HEK293T (cell line): ENCODE data around the gene HOXA10.

Experiments used
- ARNT ChIP-seq: fragments of 450-650 bp; IDR thresholded peaks from 2 replicates; pipeline ENCODE4 v1.6.1; 2017; ENCODE audit warnings: mild to moderate bottlenecking
- BHLHE40 ChIP-seq: fragments of 450-650 bp; IDR thresholded peaks from 2 replicates; pipeline ENCODE4 v1.6.1; 2016; ENCODE audit warnings: mild to moderate bottlenecking, moderate library complexity, borderline replicate concordance
- CTBP1 ChIP-seq: fragments of 450-650 bp; IDR thresholded peaks from 2 replicates; pipeline ENCODE4 v1.6.1; 2016; ENCODE audit warnings: borderline replicate concordance
- ELF4 ChIP-seq: fragments of 450-650 bp; IDR thresholded peaks from 2 replicates; pipeline ENCODE4 v1.6.1; 2017; ENCODE audit warnings: antibody characterized with exemption
- FOXA1 ChIP-seq: fragments of 450-650 bp; IDR thresholded peaks from 2 replicates; pipeline ENCODE4 v1.6.1; 2016; ENCODE audit warnings: mild to moderate bottlenecking
- FOXM1 ChIP-seq: fragments of 450-650 bp; IDR thresholded peaks from 2 replicates; pipeline ENCODE4 v1.6.1; 2017; ENCODE audit warnings: mild to moderate bottlenecking, borderline replicate concordance
- HDGF ChIP-seq: fragments of 450-650 bp; IDR thresholded peaks from 2 replicates; pipeline ENCODE4 v1.6.1; 2017; ENCODE audit warnings: antibody characterized with exemption, borderline replicate concordance
- L3MBTL2 ChIP-seq: fragments of 450-650 bp; conservative IDR thresholded peaks from 2 replicates; pipeline ENCODE4 v1.6.1; 2016; ENCODE audit warnings: mild to moderate bottlenecking
- LEF1 ChIP-seq: fragments of 450-650 bp; IDR thresholded peaks from 2 replicates; pipeline ENCODE4 v1.6.1; 2017; ENCODE audit warnings: mild to moderate bottlenecking, borderline replicate concordance
- NFRKB ChIP-seq: fragments of 450-650 bp; IDR thresholded peaks from 2 replicates; pipeline ENCODE4 v1.6.1; 2016; ENCODE audit warnings: mild to moderate bottlenecking, moderate library complexity
- SP1 ChIP-seq: fragments of 450-650 bp; IDR thresholded peaks from 2 replicates; pipeline ENCODE4 v1.6.1; 2017
- SUZ12 ChIP-seq: fragments of 450-650 bp; IDR thresholded peaks from 2 replicates; pipeline ENCODE4 v1.6.1; 2016; ENCODE audit warnings: mild to moderate bottlenecking
- TARDBP ChIP-seq: fragments of 450-650 bp; IDR thresholded peaks from 2 replicates; pipeline ENCODE4 v1.6.1; 2016
- ZNF384 ChIP-seq: fragments of 450-650 bp; IDR thresholded peaks from 2 replicates; pipeline ENCODE4 v1.6.1; 2016

- no peak for TF ChIP-seq ARNT
- no peak for TF ChIP-seq LEF1
- TF ChIP-seq ELF4 = no peak
- no peak for TF ChIP-seq FOXM1
- no peak for TF ChIP-seq CTBP1
- TF ChIP-seq NFRKB = no peak
- no peak for TF ChIP-seq SP1
- TF ChIP-seq BHLHE40 = no peak
- peak; percentile 66; the same call in 1 of the 2 replicates for TF ChIP-seq HDGF
- no peak for TF ChIP-seq ZNF384
- TF ChIP-seq SUZ12 = no peak
- TF ChIP-seq FOXA1 = no peak
- no peak for TF ChIP-seq TARDBP
- TF ChIP-seq L3MBTL2 = no peak; the same call in 1 of the 2 replicates
Measured at GRCh38 chr7:27185854-27186667, 11.9 kb upstream of the HOXA10 start.
